CD4-positive, alpha-beta T cell treated with Interleukin-15 for 4 hours (primary cell): ENCODE results near the gene VAC14.
"Not testable (repeated sequence)": the region's sequence is repeated elsewhere in the genome, so short reads cannot be mapped to it uniquely, and the experiment has no call there.

Source experiments
- DNase-seq: peaks from one replicate; pipeline ENCODE4 v3.0.0-alpha.2; 2020; ENCODE audit warnings: low spot score

VAC14 gene

GRCh38 chr16:70744366-70744765, 56.6 kb downstream of the VAC14 start:
- no peak for DNase-seq

- no peak for DNase-seq
Measured at GRCh38 chr16:70743791-70744190, 57.2 kb downstream of the VAC14 start.

GRCh38 chr16:70742967-70743366, 58.0 kb downstream of the VAC14 start:
- not testable (repeated sequence) for DNase-seq

DNA sequence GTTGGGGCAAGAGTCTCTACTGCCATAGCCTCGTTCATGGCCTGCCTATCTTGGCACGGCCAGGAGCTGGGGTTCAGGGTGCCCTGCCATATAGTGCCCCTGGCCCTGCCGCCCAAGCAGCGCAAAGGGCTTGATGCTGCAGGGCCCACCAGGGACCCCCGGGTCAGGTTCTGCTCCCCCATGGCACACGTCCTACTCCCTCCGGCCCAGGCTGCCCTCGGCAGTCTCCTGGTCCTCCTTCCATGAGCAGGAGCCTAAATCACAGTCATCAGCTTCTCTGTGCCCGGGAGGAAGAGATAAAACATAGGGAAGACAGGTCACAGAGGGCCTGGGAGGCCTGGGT, 59.2 kb downstream of the VAC14 start:
- no peak for DNase-seq

DNA sequence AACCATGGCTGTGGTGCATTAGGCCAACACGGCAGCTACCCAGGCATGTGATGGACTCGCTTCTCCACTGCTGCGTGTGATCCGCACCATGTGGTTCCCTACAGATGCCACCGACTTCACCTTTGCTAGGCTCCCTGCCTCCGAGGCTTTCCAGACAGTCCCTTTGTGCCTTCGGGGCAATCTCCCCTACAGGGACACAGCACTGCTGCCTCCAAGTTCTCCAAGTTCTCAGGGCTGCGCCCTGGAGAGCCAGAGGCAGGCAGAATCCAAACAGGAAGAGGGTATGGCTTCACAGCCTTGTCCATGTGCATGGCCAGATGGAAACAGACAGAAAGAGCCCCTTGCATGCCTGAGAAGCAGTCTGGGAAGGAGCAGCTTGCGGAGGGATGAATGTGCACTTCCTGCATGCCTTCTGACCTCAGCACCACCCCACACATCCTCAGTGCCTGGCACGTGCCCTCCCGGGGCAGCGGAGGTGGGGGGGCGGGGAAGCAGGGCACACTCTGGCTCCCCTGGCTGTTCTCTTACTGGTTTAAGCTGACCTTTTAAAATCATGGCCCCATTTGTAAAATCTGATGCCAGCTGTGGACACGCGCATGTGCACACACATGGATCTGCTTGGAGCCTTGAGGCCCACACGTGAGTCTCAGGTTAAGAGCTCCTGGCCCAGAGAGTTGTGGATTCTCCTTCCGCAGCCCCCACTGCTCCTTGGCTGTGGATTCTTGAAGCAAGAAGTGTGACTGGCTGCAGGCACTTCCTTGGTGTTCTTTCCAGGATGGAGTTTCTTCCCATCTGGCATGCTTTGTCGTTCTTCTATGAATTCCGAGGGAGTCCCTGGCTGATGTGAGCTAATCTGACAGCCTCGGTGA, 59.8 kb downstream of the VAC14 start:
- DNase-seq = no peak

DNA sequence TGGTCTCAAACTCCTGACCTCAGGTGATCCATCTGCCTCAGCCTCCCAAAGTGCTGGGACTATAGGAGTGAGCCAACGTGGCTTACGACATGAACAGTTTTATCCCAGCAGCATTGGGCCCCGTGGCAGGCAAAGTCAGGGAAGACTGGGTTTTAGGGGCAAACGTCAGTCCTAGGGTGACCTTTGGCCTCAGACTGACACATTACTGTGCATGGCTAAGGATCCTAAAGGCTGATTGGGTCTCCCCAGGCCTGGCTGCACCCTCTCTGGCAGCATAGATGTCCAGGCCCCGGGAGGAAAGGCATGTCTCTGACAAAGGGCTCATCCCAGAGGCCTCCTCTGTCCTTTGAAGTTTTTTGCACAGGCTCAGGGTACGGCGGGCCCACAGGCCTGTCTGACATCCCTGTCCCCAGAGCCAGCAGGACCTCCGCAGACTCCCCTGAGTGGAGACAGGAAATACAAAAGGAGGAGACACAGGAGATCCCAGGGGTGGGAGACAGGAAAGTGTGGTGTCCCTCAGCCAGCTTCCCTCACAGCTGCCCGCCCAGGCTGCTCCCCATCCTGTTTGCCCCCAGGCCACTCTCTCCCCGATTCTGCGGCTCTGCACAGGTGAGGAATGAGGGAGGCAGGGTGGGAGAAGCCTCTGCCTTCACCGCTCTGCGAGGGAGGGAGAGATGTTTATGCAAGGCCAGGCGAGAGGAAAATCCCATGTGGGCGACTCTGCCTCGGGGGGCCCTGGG, 60.6 kb downstream of the VAC14 start:
- no peak for DNase-seq

GRCh38 chr16:70739389-70739788, 61.6 kb downstream of the VAC14 start:
- DNase-seq = no peak

DNA sequence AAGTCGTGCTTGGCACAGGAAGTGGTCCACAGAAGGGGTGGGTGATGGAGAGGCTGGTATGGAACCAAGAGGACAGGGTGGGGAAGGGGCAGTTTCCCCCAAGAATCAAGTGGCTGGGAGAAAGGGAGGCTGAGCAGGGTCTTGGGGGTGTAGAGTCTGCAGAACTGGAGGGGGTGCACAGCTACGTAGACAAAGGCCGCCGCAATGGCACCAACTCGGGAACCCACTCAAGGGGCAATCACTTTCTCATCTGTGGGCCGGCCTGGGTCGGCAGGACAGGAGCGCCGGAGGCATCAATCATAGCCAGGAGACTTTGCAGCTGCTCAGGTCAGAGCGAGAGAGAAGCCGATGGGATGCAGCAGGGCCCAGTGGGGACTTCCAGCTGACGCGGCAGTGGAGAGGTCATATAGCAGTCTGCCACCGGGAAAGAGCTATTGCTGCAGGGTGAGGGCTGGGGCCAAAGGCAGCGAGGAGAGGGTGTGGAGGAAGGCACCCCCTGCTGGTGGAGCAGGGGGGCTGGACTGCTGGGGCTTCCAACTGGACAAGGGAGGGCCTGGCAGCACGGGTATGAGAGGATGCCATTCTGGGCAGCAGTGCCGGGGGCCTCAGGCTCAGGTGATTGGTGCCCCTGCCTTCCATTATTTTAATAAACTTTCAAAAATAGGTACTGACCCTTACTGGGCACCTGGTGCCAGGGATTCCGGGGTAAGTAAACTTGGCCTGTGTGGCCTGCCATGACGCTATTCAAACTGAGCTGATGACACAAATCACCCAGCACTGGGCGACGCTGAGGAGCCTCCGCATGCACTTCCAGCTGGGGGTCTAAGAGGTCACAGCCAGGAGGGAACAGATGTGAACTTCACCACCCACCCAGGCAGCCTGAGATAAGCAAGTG, 62.6 kb downstream of the VAC14 start:
- no peak for DNase-seq

GRCh38 chr16:70737377-70738082, 63.4 kb downstream of the VAC14 start:
- peak; percentile 18 for DNase-seq

GRCh38 chr16:70736465-70737376, 64.2 kb downstream of the VAC14 start:
- DNase-seq = no peak

DNA sequence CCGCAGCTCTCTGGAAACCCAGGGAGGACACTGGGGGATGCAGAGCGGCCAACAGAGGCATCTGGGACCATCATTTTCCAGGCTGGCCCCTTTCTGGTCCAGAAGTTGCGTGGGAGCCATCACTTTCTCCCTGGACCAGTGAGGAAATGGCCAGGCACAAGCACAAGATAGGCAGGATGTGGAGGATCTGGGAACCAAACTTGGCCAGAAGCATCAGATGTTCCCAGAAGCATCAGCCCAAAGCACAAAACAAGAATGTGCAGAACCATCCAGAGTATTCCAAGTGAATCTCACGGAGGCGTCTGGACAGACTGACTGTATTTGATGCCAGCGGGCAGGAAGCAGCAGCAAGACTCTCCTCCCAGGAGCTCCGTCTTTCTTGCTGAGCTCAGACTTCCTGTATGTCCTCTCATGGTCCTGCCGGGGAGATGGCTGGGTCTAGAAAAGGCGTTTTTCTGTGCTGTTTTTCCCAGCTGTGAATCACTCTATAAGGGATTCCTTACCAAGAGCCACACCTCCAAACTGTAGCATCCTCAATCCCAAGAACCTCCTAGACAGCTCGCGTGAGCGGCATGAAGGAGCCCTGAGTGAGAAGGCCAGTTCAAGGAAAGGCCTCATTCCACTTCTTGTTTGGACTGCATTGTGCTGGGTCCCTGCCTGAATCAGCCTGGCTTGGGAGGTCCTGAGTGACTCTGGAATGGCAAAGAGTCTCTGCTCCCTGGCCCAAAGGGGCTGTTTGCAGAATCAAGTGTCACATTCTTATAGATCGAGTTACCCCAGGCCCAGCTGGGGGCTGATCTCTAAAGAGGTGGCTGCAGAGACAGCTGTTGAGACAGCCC, 65.6 kb downstream of the VAC14 start:
- DNase-seq = no peak

- DNase-seq = no peak
Measured at GRCh38 chr16:70734522-70735095, 66.3 kb downstream of the VAC14 start.

GRCh38 chr16:70730944-70731343, 70.0 kb downstream of the VAC14 start:
- no peak for DNase-seq

- DNase-seq = no peak
Measured at GRCh38 chr16:70730031-70730430, 70.9 kb downstream of the VAC14 start.

- no peak for DNase-seq
Measured at GRCh38 chr16:70729292-70729691, 71.7 kb downstream of the VAC14 start.

GRCh38 chr16:70728150-70728549, 72.8 kb downstream of the VAC14 start:
- no peak for DNase-seq

DNA sequence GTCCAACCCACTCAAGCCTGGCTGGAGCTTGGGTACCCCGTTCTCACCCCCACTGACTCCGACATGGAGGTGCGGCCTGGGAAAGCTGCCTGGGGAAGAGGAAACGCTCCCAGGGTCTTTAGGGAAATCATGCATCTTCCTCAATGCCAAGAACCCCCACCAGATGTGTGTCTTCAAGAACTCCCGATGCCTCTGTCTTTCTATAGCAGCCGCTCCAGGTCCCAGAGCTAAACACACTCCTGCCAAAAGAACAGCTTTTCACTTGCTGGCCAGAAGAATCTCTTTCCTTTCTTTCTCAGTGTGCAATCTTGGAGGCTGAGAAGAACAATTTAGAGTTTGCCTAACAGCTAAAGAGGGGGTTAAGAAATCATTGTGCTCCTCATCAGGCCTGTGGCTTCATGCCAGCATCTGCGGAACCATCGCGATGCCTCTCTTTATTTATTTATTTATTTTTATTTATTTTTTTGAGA, 74.0 kb downstream of the VAC14 start:
- no peak for DNase-seq

- no peak for DNase-seq
Measured at GRCh38 chr16:70725912-70726828, 74.8 kb downstream of the VAC14 start.
